GM21423 (cell line): ENCODE data around the gene GALNS.
"Not testable (repeated sequence)": the region's sequence is repeated elsewhere in the genome, so short reads cannot be mapped to it uniquely, and the experiment has no call there.

Experiments used
- ATAC-seq: cut with Tn5 transposase; IDR thresholded peaks from one replicate; pipeline ENCODE4 v1.9.1; 2021; ENCODE audit warnings: mild to moderate bottlenecking, moderate library complexity; ENCODE audit not compliant: unreplicated experiment

The GALNS gene, protein sequence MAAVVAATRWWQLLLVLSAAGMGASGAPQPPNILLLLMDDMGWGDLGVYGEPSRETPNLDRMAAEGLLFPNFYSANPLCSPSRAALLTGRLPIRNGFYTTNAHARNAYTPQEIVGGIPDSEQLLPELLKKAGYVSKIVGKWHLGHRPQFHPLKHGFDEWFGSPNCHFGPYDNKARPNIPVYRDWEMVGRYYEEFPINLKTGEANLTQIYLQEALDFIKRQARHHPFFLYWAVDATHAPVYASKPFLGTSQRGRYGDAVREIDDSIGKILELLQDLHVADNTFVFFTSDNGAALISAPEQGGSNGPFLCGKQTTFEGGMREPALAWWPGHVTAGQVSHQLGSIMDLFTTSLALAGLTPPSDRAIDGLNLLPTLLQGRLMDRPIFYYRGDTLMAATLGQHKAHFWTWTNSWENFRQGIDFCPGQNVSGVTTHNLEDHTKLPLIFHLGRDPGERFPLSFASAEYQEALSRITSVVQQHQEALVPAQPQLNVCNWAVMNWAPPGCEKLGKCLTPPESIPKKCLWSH

GRCh38 chr16:88856828-88857727 lies at the start of gene GALNS, which contains the start of gene TRAPPC2L:
GALNS (minus strand) TSS chr16:88856947; CDS start chr16:88856877, 70 bp downstream.
TRAPPC2L (plus strand) TSS chr16:88857127; CDS start chr16:88857151, 24 bp downstream.
- ATAC-seq: peak; percentile 71

GRCh38 chr16:88906020-88906419 lies 49.3 kb upstream of the GALNS start:
- ATAC-seq: no peak

DNA sequence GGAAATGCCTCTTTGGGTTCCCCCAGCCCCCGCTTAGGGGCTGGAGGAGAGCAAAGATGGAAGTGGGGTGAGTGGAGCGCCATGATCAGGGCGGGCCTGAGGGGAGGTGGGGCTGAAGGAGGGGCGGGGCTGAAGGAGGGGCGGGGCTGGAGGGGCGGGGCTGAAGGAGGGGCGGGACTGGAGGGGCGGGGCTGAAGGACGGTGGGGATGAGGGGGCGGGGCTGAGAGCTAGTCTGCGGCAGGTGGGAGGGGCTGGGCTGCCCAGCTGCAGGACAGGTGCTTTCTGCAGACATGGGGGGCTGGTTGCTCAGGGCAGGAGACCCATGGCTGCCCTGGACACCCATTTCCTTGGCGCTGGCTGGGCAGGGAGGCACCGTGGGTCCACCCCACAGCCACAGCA lies 48.8 kb upstream of the GALNS start:
- ATAC-seq: no peak

- ATAC-seq: no peak
These were observed 48.1 kb upstream of the GALNS start for GRCh38 chr16:88904676-88905365.

GRCh38 chr16:88903267-88903666 lies 46.5 kb upstream of the GALNS start:
- ATAC-seq: no peak

DNA sequence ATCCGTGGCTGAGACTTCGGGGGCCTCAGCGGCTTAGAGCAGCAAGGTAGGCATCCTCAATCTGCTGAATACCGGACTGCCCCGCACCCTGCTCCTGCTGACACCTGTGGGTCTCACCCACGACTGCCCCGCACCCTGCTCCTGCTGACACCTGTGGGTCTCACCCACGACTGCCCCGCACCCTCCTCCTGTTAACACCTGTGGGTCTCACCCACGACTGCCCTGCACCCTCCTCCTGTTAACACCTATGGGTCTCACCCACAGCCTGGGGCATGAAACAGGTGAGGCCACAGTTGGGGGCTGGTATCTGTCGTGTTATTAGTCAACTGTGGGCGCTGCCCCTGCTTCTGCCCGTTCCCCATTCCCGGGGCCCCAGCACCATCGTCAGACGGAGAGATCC lies 46.0 kb upstream of the GALNS start:
- ATAC-seq: no peak

DNA sequence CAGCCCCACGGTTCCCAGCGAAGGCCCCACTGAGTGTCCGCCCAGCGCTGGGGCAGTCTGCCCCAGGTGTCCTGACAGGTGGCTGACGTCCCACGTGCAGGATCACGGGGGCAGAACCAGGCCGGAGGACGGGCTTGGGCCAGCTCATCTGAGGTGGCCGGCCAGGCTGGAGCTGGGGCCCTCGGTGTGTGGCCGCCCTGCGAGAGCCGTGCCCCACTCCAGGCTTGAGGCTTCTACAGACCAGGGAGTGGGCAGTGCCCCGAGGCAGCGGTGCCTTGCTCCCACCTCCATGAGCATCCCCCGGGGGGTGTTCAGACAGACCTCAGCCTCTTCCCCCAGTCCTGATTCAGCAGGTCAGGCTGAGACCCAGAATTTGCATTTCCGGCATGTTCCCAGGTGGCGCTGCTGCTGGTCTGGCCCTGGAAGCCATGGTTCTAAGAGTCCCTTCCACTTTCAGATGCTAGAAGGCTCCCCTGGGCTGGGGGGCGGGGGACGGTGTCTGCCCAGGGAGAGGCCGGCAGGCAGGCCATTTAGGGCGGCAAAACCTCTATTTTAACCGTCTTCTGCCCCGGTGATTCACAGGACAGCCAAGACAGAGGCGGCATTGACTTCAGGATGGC lies 45.1 kb upstream of the GALNS start:
- no peak for ATAC-seq

DNA sequence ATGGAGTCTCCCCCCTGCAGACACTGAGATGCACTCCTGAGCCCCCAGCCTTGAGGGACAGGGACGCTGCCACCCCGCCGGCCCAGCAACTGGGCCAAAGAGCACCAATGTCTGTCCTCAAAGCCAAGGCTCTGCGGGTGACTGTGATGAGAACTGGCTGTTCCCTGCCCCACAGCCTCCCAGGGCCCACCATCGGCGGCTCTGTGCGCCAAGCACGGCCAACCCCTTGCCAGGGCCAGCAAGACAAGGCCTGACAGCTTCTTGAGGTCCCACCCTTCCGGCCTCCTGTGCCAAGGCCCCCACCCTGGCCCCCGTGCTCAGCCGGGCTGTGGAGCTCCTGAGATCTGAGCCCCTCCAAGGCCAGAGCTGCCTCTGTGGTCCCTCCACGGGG lies 43.9 kb upstream of the GALNS start:
- ATAC-seq: no peak

- no peak for ATAC-seq
These were observed 43.3 kb upstream of the GALNS start for GRCh38 chr16:88899901-88900661.

- ATAC-seq: no peak
These were observed 41.1 kb upstream of the GALNS start for GRCh38 chr16:88897696-88898425.

DNA sequence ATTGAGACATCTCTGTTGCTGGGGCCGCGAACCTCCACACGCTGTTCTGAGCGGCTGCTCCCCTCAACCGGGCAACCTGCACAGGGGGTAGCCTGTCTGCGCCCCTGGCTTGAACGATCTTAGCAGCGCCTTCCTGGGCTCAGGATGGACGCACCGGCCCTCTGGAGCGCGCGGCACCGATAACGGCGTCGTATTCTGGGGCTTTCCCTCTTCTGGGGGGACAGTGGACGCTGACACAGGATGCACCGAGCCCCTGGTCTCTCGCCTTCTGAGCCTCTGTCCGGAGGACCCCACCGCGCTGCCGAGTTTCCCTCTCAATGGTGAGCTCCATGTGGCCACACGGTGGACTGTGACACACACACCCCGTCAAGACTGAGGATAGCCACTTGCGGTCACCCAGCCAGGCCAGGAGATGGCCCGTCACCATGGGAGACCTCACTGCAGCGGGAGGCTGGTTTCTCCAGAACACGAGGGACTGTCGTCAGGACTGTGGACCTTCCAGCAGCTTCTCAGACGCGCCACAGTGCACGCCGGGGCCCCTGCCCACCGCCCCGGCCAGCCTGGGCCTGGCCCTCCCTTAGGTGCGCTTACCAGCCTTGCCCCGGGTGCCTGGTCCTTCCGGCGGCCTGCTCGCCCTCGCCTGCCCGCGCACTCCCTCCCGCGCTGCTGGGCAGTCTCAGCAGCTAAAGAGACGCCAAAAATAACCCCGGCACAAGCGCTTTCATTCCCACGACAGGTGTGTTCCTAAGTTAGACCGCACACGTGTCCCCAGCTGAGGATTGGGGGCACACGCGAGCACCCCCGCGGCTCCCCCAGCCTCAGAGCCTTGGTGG lies 39.7 kb upstream of the GALNS start:
- no peak for ATAC-seq

DNA sequence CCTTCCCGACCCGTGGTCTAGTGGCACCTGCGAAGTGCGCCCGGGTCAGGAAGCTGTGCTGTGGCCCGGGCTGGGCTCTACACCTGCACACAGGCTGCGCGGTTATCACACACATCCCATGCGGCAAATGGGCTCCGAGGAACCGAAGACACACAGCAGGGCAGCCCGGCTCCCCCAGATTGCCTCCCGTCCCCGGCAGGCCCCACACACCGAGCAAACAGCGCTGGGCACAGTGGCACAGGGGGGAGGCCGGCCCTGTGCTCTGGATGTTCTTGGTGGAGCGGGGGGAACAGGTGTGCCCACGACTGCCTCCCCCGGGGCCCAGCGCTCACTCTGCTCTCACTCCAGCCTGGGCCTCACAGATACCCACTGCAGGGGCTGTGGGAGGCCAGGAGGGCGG lies 38.6 kb upstream of the GALNS start:
- ATAC-seq: no peak

GRCh38 chr16:88894681-88895300 lies 38.0 kb upstream of the GALNS start:
- ATAC-seq: no peak

- not testable (repeated sequence) for ATAC-seq
These were observed 37.5 kb upstream of the GALNS start for GRCh38 chr16:88894266-88894665.

DNA sequence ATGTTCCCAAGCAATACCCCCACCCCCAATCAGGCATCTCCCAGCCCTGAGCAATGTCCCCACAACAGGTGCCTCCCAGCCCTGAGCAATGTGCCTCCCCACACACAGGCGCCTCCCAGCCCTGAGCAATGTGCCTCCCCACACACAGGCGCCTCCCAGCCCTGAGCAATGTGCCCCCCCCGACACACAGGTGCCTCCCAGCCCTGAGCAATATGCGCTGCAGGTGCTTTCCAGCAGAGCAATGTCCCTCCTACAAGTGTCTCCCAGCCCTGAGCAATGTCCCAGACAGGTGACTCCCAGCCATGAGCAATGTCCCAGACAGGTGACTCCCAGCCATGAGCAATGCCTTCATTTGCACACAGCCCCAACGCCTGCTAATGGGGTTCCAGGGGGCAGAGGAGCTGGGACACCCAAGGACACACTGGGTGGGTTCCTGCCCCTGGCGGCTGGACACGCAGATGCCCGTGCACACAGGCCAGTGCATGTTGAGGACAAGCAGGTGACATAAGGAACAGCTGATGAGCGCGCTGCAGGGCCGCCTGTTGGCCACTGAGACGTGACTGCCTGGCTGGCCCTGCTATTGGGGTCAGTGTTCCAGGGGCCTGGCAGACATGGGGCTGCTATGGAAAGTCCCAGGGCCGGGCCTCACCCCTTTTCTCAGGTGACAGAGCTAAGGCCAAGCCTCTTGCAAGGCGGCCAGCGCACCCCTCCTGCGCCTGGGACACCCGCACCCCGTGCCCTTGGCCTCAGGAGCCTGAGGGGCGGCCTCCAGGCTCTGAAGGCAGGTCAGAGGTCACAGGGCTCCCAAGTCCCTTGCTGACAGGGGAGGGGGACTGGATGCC lies 36.6 kb upstream of the GALNS start:
- ATAC-seq: no peak

GRCh38 chr16:88892065-88892464 lies 35.3 kb upstream of the GALNS start:
- no peak for ATAC-seq

DNA sequence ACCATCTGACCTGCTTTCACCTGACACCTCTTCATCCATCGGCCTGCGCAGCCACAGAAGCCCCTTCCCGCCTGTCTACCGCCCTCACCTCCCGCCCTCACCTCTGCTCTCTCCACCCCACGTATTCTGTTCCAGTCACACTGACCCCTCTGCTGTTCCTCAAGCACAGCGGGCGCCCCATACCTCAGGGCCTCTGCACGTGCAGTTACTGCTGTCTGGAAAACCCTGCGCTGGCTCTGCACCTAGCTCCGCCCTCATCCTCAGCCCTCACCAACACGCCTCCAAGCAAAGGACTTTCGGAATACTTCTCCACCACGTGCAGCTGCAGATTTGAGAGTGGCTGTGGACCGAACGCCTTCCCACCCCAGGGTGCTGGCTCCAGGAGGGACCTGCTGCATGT lies 34.3 kb upstream of the GALNS start:
- ATAC-seq: no peak
